Neural progenitor cell (in vitro differentiated cells): ENCODE results near the gene PRR30. TPM values are rescaled to one million over a fixed set of nuclear protein-coding genes. Genes with fewer than 3 reads are reported as not detected.
"Not testable (repeated sequence)": the region's sequence is repeated elsewhere in the genome, so short reads cannot be mapped to it uniquely, and the experiment has no call there.

ENCODE experiments used
- DNase-seq: peaks from one replicate; pipeline ENCODE4 v3.0.0-alpha.2; 2016; ENCODE audit warnings: low spot score
- H2AFZ ChIP-seq: fragments of 200-600 bp; sonication (generic); replicated peaks from 2 replicates; pipeline ENCODE4 v1.6.1; 2016; ENCODE audit warnings: antibody characterized with exemption
- H3F3A ChIP-seq: fragments of 200-600 bp; sonication (generic); 2 replicates; pipeline ENCODE4 v1.6.1; 2016; ENCODE audit warnings: antibody characterized with exemption, low read depth
- H3K27ac ChIP-seq: fragments of 200-600 bp; sonication (generic); 2 replicates; pipeline ENCODE4 v1.5.1; 2016; ENCODE audit warnings: mild to moderate bottlenecking
- H3K27me3 ChIP-seq: fragments of 200-600 bp; sonication (generic); 2 replicates; pipeline ENCODE4 v1.6.1; 2016; ENCODE audit warnings: mild to moderate bottlenecking, moderate library complexity
- H3K36me3 ChIP-seq: fragments of 200-600 bp; sonication (generic); 2 replicates; pipeline ENCODE4 v1.5.1; 2016
- H3K4me1 ChIP-seq: fragments of 200-600 bp; sonication (generic); 2 replicates; pipeline ENCODE4 v1.6.1; 2016; ENCODE audit warnings: mixed run types
- H3K4me2 ChIP-seq: fragments of 200-600 bp; sonication (generic); 2 replicates; pipeline ENCODE4 v1.6.1; 2016
- H3K4me3 ChIP-seq: fragments of 200-600 bp; sonication (generic); 2 replicates; pipeline ENCODE4 v1.5.1; 2016
- H3K79me2 ChIP-seq: fragments of 200-600 bp; sonication (generic); 2 replicates; pipeline ENCODE4 v1.6.1; 2016; ENCODE audit warnings: low read depth
- H3K9ac ChIP-seq: fragments of 200-600 bp; sonication (generic); 2 replicates; pipeline ENCODE4 v1.6.1; 2016
- H3K9me3 ChIP-seq: fragments of 200-600 bp; sonication (generic); 2 replicates; pipeline ENCODE4 v1.5.1; 2016; ENCODE audit warnings: low read depth
- H4K20me1 ChIP-seq: fragments of 200-600 bp; sonication (generic); 2 replicates; pipeline ENCODE4 v1.6.1; 2016; ENCODE audit warnings: low read depth
- H3K27ac Mint-ChIP-seq: 3 replicates; pipeline ENCODE4 v1.8.0; 2021; ENCODE audit warnings: mixed read lengths
- H3K27me3 Mint-ChIP-seq: 2 replicates; pipeline ENCODE4 v1.8.0; 2022; ENCODE audit warnings: low read depth, mild to moderate bottlenecking, inconsistent platforms, moderate library complexity, mixed read lengths; ENCODE audit not compliant: insufficient read depth
- H3K36me3 Mint-ChIP-seq: 3 replicates; pipeline ENCODE4 v1.8.0; 2021; ENCODE audit warnings: mixed read lengths
- H3K4me1 Mint-ChIP-seq: 3 replicates; pipeline ENCODE4 v1.8.0; 2021; ENCODE audit warnings: mixed read lengths
- H3K4me3 Mint-ChIP-seq: 3 replicates; pipeline ENCODE4 v1.8.0; 2021; ENCODE audit warnings: mild to moderate bottlenecking, moderate library complexity, mixed read lengths
- H3K9me3 Mint-ChIP-seq: 3 replicates; pipeline ENCODE4 v1.8.0; 2020; ENCODE audit warnings: mixed read lengths
- CTCF ChIP-seq: fragments of 200-600 bp; sonication (generic); IDR thresholded peaks from 2 replicates; pipeline ENCODE4 v1.5.1; 2017; ENCODE audit warnings: antibody characterized with exemption, mild to moderate bottlenecking
- EZH2 ChIP-seq: fragments of 200-600 bp; sonication (generic); IDR thresholded peaks from 2 replicates; pipeline ENCODE4 v1.6.1; 2017; ENCODE audit warnings: antibody characterized with exemption, mild to moderate bottlenecking, moderate library complexity
- EZH2phosphoT487 ChIP-seq: fragments of 200-600 bp; sonication (generic); IDR thresholded peaks from 2 replicates; pipeline ENCODE4 v1.6.1; 2017; ENCODE audit warnings: antibody characterized with exemption
- total RNA-seq: library from RNA; depleted of rRNA; stranded (reverse); fragments of >200 nt; gene quantifications from 2 replicates; pipeline ENCODE4 v1.2.3, GENCODE V29; 2015; ENCODE audit warnings: low replicate concordance

Gene PRR30
- total RNA-seq, 1 donor from 2014 or later, result not detected

- Mint-ChIP-seq H3K9me3 (peaks cover 6% of the 10 kb centered on the region), H3K4me3 (peak overlapping the region; percentile 87), H3K4me1 (peaks cover 10% of the 10 kb centered on the region), H3K36me3 (no peaks in the 10 kb centered on the region), H3K27me3 (peaks cover 43% of the 10 kb centered on the region), H3K27ac (no peak overlapping the region)
- Histone ChIP-seq H3K9me3 (no peaks in the 10 kb centered on the region), H4K20me1 (no peaks in the 10 kb centered on the region), H2AFZ (no peak overlapping the region), H3K4me1 (peaks cover 8% of the 10 kb centered on the region), H3K9ac (no peak overlapping the region), H3K27ac (no peak overlapping the region), H3K4me3 (no peak overlapping the region), H3K79me2 (no peaks in the 10 kb centered on the region), H3K36me3 (no peaks in the 10 kb centered on the region), H3F3A (peaks cover 13% of the 10 kb centered on the region), H3K27me3 (peaks cover 70% of the 10 kb centered on the region), H3K4me2 (no peak overlapping the region)
- TF ChIP-seq CTCF (no peak), EZH2 (no peak), EZH2phosphoT487 (no peak)
- no peak for DNase-seq
Observed at GRCh38 chr2:27122791-27123190, 16.4 kb downstream of the PRR30 start.

DNA sequence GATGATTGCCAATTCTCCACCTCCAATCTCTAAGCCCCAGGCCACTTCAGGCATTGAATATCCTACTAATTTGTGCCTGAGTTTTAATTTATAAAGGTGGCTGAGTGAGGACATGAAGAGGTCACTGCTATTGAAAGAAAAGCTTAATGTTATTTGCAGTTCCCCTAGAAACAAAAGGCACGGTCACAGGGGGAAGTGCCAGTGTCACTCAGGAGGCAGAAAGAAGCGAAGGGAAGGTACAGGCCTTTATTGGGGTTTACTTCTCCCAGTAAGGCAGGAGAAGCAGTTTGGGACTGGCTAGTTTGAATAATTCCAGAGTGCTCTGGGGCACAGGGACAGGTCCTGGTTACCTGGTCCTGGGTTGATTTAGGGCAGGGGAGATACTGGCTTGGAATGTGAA, 17.3 kb downstream of the PRR30 start:
- Histone ChIP-seq H3K79me2 (no peaks in the 10 kb centered on the region), H3K4me3 (no peak overlapping the region), H3K9ac (no peak overlapping the region), H3K27me3 (peaks cover 79% of the 10 kb centered on the region), H3K36me3 (no peaks in the 10 kb centered on the region), H3K9me3 (no peaks in the 10 kb centered on the region), H3K4me1 (peaks cover 8% of the 10 kb centered on the region), H3F3A (peaks cover 19% of the 10 kb centered on the region), H3K27ac (no peak overlapping the region), H3K4me2 (no peak overlapping the region), H4K20me1 (no peaks in the 10 kb centered on the region), H2AFZ (no peak overlapping the region)
- TF ChIP-seq CTCF, result no peak
- TF ChIP-seq EZH2phosphoT487, result no peak
- no peak for TF ChIP-seq EZH2
- no peak overlapping the region for H3K27ac Mint-ChIP-seq
- H3K36me3 Mint-ChIP-seq, result no peaks in the 10 kb centered on the region
- peaks cover 11% of the 10 kb centered on the region for H3K4me1 Mint-ChIP-seq
- H3K9me3 Mint-ChIP-seq, result peaks cover 6% of the 10 kb centered on the region
- H3K4me3 Mint-ChIP-seq, result peak overlapping the region; percentile 26
- peaks cover 48% of the 10 kb centered on the region for H3K27me3 Mint-ChIP-seq
- DNase-seq, result no peak

DNA sequence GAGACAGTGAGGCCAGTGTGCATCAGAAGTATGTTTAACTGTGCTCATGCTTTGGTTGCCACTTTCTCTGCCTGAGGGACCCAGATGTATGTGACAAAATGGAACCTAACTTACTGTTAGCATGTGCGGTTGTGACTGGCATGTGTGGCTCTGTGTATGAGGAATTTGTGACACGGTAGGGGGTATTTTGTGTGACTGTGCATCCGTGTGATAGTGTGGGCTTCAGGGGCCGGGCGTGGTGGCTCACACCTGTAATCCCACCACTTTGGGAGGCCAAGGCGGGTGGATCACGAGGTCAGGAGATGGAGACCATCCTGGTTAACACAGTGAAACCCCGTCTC, 19.9 kb downstream of the PRR30 start:
- Mint-ChIP-seq H3K4me1 (peaks cover 21% of the 10 kb centered on the region), H3K4me3 (peak overlapping the region; percentile 84), H3K27me3 (peaks cover 49% of the 10 kb centered on the region)
- H2AFZ ChIP-seq, H3K79me2 ChIP-seq, H3K9ac ChIP-seq, DNase-seq, H3K27ac Mint-ChIP-seq, H3K9me3 Mint-ChIP-seq, H3K36me3 Mint-ChIP-seq, H4K20me1 ChIP-seq, H3K27ac ChIP-seq, H3K9me3 ChIP-seq, H3K36me3 ChIP-seq: not testable (repeated sequence)
- Histone ChIP-seq H3K4me3 (peak overlapping the region; percentile 58), H3F3A (peaks cover 25% of the 10 kb centered on the region), H3K4me1 (peaks cover 15% of the 10 kb centered on the region), H3K4me2 (peak overlapping the region; percentile 92), H3K27me3 (peaks cover 81% of the 10 kb centered on the region)

- TF ChIP-seq EZH2phosphoT487, result no peak
- TF ChIP-seq EZH2, result peak; percentile 65
- H3K27ac ChIP-seq, result no peak within 1 kb of the TSS
- H3K4me2 ChIP-seq, result peak within 1 kb of the TSS; percentile 92
- no peaks in the 10 kb centered on the region for H3K9me3 ChIP-seq
- Mint-ChIP-seq H3K9me3 (peaks cover 6% of the 10 kb centered on the region), H3K4me1 (peaks cover 21% of the 10 kb centered on the region), H3K36me3 (no peaks in the 10 kb centered on the region), H3K27me3 (peaks cover 47% of the 10 kb centered on the region), H3K4me3 (peak within 1 kb of the TSS; percentile 84), H3K27ac (no peak within 1 kb of the TSS)
- H3F3A ChIP-seq, result peaks cover 23% of the 10 kb centered on the region
- peak; percentile 62 for DNase-seq
- H4K20me1 ChIP-seq, result no peaks in the 10 kb centered on the region
- no peaks in the 10 kb centered on the region for H3K36me3 ChIP-seq
- H3K27me3 ChIP-seq, result peaks cover 75% of the 10 kb centered on the region
- H3K79me2 ChIP-seq, result no peaks in the 10 kb centered on the region
- H3K4me1 ChIP-seq, result peaks cover 15% of the 10 kb centered on the region
- H2AFZ ChIP-seq, result peak within 1 kb of the TSS; percentile 91
- H3K9ac ChIP-seq, result no peak within 1 kb of the TSS
- H3K4me3 ChIP-seq, result peak within 1 kb of the TSS; percentile 58
Observed at GRCh38 chr2:27118525-27119329, 20.5 kb downstream of the PRR30 start, which contains the start of gene CGREF1. CGREF1 (minus strand) TSS chr2:27119128; CDS start chr2:27104366, 14,762 bp downstream.
